Gastroesophageal sphincter (tissue), 3 donors: ENCODE measurements around the gene FANCG.

Experiments used
- POLR2A ChIP-seq, 2 donors: fragments of 450-650 bp; IDR thresholded peaks; one replicate each; pipeline ENCODE4 v1.6.1; 2017; ENCODE audit warnings: antibody characterized with exemption in 2 of 2, mild to moderate bottlenecking in 2 of 2, moderate library complexity in 1 of 2
- POLR2AphosphoS5 ChIP-seq: sonication (generic); formaldehyde crosslinking; IDR thresholded peaks from one replicate; pipeline ENCODE4 v1.6.1; 2017; ENCODE audit warnings: antibody characterized with exemption
- TF ChIP-seq, protein P1 (sequence below), 4 experiments: fragments of 200-600 bp in 2 of 4; fragments of 450-650 bp in 2 of 4; sonication (generic) in 1 of 4; IDR thresholded peaks; one replicate each; pipeline ENCODE4 v1.5.1; 2017 to 2019; ENCODE audit warnings: antibody characterized with exemption in 4 of 4, mild to moderate bottlenecking in 2 of 4, moderate library complexity in 2 of 4

GRCh38 chr9:35104586-35104985, 24.8 kb upstream of the FANCG start:
- TF ChIP-seq, protein P1, sequence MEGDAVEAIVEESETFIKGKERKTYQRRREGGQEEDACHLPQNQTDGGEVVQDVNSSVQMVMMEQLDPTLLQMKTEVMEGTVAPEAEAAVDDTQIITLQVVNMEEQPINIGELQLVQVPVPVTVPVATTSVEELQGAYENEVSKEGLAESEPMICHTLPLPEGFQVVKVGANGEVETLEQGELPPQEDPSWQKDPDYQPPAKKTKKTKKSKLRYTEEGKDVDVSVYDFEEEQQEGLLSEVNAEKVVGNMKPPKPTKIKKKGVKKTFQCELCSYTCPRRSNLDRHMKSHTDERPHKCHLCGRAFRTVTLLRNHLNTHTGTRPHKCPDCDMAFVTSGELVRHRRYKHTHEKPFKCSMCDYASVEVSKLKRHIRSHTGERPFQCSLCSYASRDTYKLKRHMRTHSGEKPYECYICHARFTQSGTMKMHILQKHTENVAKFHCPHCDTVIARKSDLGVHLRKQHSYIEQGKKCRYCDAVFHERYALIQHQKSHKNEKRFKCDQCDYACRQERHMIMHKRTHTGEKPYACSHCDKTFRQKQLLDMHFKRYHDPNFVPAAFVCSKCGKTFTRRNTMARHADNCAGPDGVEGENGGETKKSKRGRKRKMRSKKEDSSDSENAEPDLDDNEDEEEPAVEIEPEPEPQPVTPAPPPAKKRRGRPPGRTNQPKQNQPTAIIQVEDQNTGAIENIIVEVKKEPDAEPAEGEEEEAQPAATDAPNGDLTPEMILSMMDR (IDR thresholded peaks at IDR 0.05): no peak
- TF ChIP-seq POLR2AphosphoS5 (no peak), POLR2A (IDR thresholded peaks at IDR 0.05) (no peak)
